ENCODE results near the gene WDR20. TPM values are rescaled to one million over a fixed set of nuclear protein-coding genes. Genes with fewer than 3 reads are reported as not detected.
"Not testable (repeated sequence)": the region's sequence is repeated elsewhere in the genome, so short reads cannot be mapped to it uniquely, and the experiment has no call there.

WDR20 gene
- total and polyA plus RNA-seq, 2 donors (not counting 3 experiments of a cell fraction or from before 2014, with no cell fraction given): 12.2 to 22.4 TPM

DNA sequence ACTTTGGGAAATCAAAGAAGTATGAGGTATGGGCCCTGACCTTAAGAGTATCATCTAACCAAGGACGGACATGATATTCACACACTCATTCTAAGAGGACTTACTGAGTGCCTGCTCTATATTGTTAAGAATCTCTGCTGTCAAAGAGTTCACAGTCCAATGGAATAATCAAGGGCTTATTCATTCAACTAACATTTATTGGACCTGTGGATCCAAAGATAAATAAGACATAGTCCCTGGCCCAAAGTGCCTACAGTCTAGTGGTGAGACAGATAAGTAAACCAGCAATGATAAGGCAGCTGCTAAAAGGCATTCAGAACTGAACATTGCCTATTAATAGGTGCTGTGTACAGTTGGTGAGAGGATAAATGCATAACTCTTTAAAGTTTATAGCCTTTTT, 11.0 kb downstream of the WDR20 start:
- no peaks in the 10 kb centered on the region for H3K4me1 ChIP-seq (ENCODE audit: control insufficient read depth, extremely low read depth, insufficient read depth, low read length)
- no peaks in the 10 kb centered on the region for H3K9me3 ChIP-seq (replicated peaks; ENCODE audit: control insufficient read depth, insufficient read depth, low read length)
- BruUV-seq (replicated peaks): no TSS peak
- intact Hi-C loops (cut with micrococcal nuclease) (no loop called here), dilution Hi-C loops (cut with MboI; ENCODE audit: extremely low pct_ligation_motif_present, low sequenced_read_pairs) (no loop called here)
- H3K36me3 ChIP-seq (ENCODE audit: control insufficient read depth in 2 of 2, extremely low read depth in 1 of 2, insufficient read depth in 2 of 2, low read length in 2 of 2): no peaks in the 10 kb centered on the region
- no peak overlapping the region for H3K9ac ChIP-seq (replicated peaks; ENCODE audit: extremely low read depth, insufficient read depth, low read length)
- DNase-seq (ENCODE audit: low read depth, low spot score) (no peak), FAIRE-seq (no peak)
- no peaks in the 10 kb centered on the region for H3K9me1 ChIP-seq (replicated peaks; ENCODE audit: control insufficient read depth, extremely low read depth, insufficient read depth, low read length)
- TF ChIP-seq POLR2A (IDR thresholded peaks at IDR 0.05; ENCODE audit: low read depth, low read length): no peak
- TF ChIP-seq EZH2 (IDR thresholded peaks at IDR 0.05; ENCODE audit: borderline replicate concordance, low read depth, low read length, severe bottlenecking): no peak
- TF ChIP-seq, protein P1, sequence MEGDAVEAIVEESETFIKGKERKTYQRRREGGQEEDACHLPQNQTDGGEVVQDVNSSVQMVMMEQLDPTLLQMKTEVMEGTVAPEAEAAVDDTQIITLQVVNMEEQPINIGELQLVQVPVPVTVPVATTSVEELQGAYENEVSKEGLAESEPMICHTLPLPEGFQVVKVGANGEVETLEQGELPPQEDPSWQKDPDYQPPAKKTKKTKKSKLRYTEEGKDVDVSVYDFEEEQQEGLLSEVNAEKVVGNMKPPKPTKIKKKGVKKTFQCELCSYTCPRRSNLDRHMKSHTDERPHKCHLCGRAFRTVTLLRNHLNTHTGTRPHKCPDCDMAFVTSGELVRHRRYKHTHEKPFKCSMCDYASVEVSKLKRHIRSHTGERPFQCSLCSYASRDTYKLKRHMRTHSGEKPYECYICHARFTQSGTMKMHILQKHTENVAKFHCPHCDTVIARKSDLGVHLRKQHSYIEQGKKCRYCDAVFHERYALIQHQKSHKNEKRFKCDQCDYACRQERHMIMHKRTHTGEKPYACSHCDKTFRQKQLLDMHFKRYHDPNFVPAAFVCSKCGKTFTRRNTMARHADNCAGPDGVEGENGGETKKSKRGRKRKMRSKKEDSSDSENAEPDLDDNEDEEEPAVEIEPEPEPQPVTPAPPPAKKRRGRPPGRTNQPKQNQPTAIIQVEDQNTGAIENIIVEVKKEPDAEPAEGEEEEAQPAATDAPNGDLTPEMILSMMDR (IDR thresholded peaks at IDR 0.05; ENCODE audit: extremely low read depth in 1 of 2, insufficient read depth in 1 of 2, low read depth in 1 of 2, low read length in 2 of 2): no peak
- TF ChIP-seq JUN (IDR thresholded peaks at IDR 0.05; ENCODE audit: borderline replicate concordance, insufficient read depth, insufficient read length, low read depth): no peak
- TF ChIP-seq MYC (IDR thresholded peaks at IDR 0.05; ENCODE audit: low read depth, low read length): no peak
- TF ChIP-seq POLR2AphosphoS5 (IDR thresholded peaks at IDR 0.05; ENCODE audit: insufficient read depth, low read depth, low read length): no peak
- TF ChIP-seq FOS (IDR thresholded peaks at IDR 0.05; ENCODE audit: borderline replicate concordance, insufficient read depth, low read length): no peak
- TF ChIP-seq, protein P2, sequence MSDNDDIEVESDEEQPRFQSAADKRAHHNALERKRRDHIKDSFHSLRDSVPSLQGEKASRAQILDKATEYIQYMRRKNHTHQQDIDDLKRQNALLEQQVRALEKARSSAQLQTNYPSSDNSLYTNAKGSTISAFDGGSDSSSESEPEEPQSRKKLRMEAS (IDR thresholded peaks at IDR 0.05; ENCODE audit: insufficient read depth, insufficient read length): no peak
- no peak for TF ChIP-seq GATA2 (IDR thresholded peaks at IDR 0.05; ENCODE audit: insufficient read depth, insufficient read length, low read depth, low read length)
- ChIA-PET POLR2A (no interaction called here), CTCF (no interaction called here)
- no peak overlapping the region for H2AFZ ChIP-seq (ENCODE audit: low read depth, low read length)
- H3K27ac ChIP-seq (ENCODE audit: insufficient read depth, low read depth, low read length): no peak overlapping the region
- H3K4me3 ChIP-seq (replicated peaks in 1 of 3; ENCODE audit: insufficient read depth in 1 of 3, low read depth in 1 of 3, low read length in 3 of 3): no peak overlapping the region
- no peaks in the 10 kb centered on the region for H3K27me3 ChIP-seq (ENCODE audit: control insufficient read depth in 2 of 2, insufficient read depth in 2 of 2, low read length in 2 of 2)
- peaks cover 60% of the 10 kb centered on the region for H3K79me2 ChIP-seq (ENCODE audit: control insufficient read depth, insufficient read depth, low read length)
- H4K20me1 ChIP-seq (replicated peaks; ENCODE audit: control insufficient read depth, extremely low read depth, insufficient read depth, low read length): peaks cover 2% of the 10 kb centered on the region
- no peak overlapping the region for H3K4me2 ChIP-seq (ENCODE audit: insufficient read depth, low read length)

DNA sequence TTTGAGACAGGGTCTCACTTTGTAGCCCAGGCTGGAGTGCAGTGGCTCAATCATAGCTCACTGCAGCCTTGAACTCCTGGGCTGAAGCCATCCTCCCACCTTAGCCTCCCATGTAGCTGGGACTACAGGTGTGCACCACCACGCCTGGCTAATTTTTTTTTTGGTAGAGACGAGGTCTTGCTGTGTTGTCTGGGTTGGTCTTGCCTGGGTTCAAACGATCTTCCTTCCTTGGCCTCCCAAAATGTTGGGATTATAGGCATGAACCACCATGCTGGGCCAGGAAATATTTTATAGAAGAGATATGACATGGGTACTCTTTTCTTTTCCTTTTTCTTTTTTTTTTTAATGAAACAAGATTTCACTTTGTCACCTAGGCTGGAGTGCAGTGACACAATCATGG, 11.7 kb downstream of the WDR20 start:
- H3K36me3 ChIP-seq (ENCODE audit: control insufficient read depth in 2 of 2, extremely low read depth in 1 of 2, insufficient read depth in 2 of 2, low read length in 2 of 2); H4K20me1 ChIP-seq (replicated peaks; ENCODE audit: control insufficient read depth, extremely low read depth, insufficient read depth, low read length); H3K4me3 ChIP-seq (replicated peaks in 1 of 3; ENCODE audit: insufficient read depth in 1 of 3, low read depth in 1 of 3, low read length in 3 of 3); H3K4me2 ChIP-seq (ENCODE audit: insufficient read depth, low read length); H2AFZ ChIP-seq (ENCODE audit: low read depth, low read length); FAIRE-seq; H3K9me3 ChIP-seq (replicated peaks; ENCODE audit: control insufficient read depth, insufficient read depth, low read length); H3K9ac ChIP-seq (replicated peaks; ENCODE audit: extremely low read depth, insufficient read depth, low read length); dilution Hi-C loops (cut with MboI; ENCODE audit: extremely low pct_ligation_motif_present, low sequenced_read_pairs); H3K9me1 ChIP-seq (replicated peaks; ENCODE audit: control insufficient read depth, extremely low read depth, insufficient read depth, low read length); H3K27ac ChIP-seq (ENCODE audit: insufficient read depth, low read depth, low read length); H3K27me3 ChIP-seq (ENCODE audit: control insufficient read depth in 2 of 2, insufficient read depth in 2 of 2, low read length in 2 of 2); H3K4me1 ChIP-seq (ENCODE audit: control insufficient read depth, extremely low read depth, insufficient read depth, low read length); POLR2A ChIA-PET; intact Hi-C loops (cut with micrococcal nuclease); CTCF ChIA-PET; BruUV-seq (replicated peaks); DNase-seq (ENCODE audit: low read depth, low spot score): not testable (repeated sequence)
- peaks cover 61% of the 10 kb centered on the region for H3K79me2 ChIP-seq (ENCODE audit: control insufficient read depth, insufficient read depth, low read length)
